Measurements from ENCODE around the gene CAMTA1. TPM values are rescaled to one million over a fixed set of nuclear protein-coding genes. Genes with fewer than 3 reads are reported as not detected.

Gene CAMTA1
- total and polyA plus RNA-seq, 3 experiments from 2014 or later, result 60.2 to 79.0 (median 61.7) TPM

DNA sequence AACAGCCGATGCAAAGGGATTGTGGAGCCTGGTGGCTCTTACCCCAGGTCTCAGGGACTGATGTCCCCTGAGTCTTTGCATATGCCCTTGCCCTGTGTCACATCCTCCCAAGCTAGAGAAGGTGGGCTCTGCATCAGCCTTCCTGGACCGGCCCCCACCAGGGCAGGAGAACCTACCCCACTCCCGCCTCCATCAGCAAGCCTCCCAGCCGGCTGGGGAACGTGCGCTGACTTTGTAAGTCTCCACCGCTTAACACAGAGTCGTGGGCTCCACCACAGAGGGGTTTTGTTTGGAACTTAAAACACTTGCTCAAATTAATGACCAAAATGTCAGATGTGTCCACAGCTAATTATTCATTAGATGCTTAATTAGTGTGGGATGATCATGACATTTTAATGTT, 730.6 kb downstream of the CAMTA1 start:
- Mint-ChIP-seq H3K4me1 (no peaks in the 10 kb centered on the region), H3K4me3 (peak overlapping the region in 1 of 7 donors; percentile 59), H3K9me3 (no peaks in the 10 kb centered on the region), H3K36me3 (no peaks in the 10 kb centered on the region), H3K27me3 (peaks cover 12 to 26% of the 10 kb centered on the region in 2 donors), H3K27ac (peak overlapping the region in 1 of 8 donors; percentile 38)
- H3K27me3 ChIP-seq (ENCODE audit: insufficient read depth, low read length, poor library complexity, severe bottlenecking), result no peaks in the 10 kb centered on the region
- ChIA-PET POLR2A (no interaction called here), CTCF (interaction anchor here (1.1 kb wide), 1 partner anchor 12 kb away, joined by 3 read pairs; no protein-coding TSS in a partner anchor)
- no peaks in the 10 kb centered on the region for H3K4me1 ChIP-seq (ENCODE audit: insufficient read depth, low read length)
- H3K4me3 ChIP-seq (ENCODE audit: low read length), result no peak overlapping the region
- H3K9me3 ChIP-seq (ENCODE audit: low read length), result no peaks in the 10 kb centered on the region
- no peaks in the 10 kb centered on the region for H3K36me3 ChIP-seq (ENCODE audit: insufficient read depth, low read length)
- H3K27ac ChIP-seq (ENCODE audit: low read depth, low read length), result no peak overlapping the region
- DNase-seq, result no peak

DNA sequence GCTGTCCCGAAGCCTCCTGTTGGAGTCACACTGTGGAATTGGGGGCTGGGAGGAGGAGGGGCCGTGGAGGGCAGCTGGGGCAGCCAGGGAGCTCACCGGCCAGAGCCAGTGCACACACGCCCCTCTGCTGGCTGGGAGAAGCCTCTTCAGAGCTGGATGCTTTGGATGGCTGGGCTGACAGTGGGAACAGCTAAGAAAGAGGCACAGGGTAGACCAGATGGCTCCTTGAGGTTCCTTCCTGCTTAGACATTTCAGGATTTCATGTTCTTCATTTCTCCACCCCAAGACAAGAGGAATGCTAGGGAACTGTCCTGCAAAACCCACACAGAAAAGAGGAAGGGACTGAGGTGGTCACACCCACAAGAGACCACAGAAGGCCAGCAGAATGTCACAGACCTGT, 731.1 kb downstream of the CAMTA1 start:
- Histone ChIP-seq H3K4me1 (ENCODE audit: insufficient read depth, low read length) (no peaks in the 10 kb centered on the region), H3K36me3 (ENCODE audit: insufficient read depth, low read length) (no peaks in the 10 kb centered on the region), H3K27me3 (ENCODE audit: insufficient read depth, low read length, poor library complexity, severe bottlenecking) (no peaks in the 10 kb centered on the region), H3K27ac (ENCODE audit: low read depth, low read length) (no peak overlapping the region), H3K9me3 (ENCODE audit: low read length) (no peaks in the 10 kb centered on the region), H3K4me3 (ENCODE audit: low read length) (no peak overlapping the region)
- Mint-ChIP-seq H3K9me3 (no peaks in the 10 kb centered on the region), H3K27ac (peak overlapping the region in 1 of 8 donors; percentile 38), H3K36me3 (no peaks in the 10 kb centered on the region), H3K27me3 (peaks cover 12 to 25% of the 10 kb centered on the region in 2 donors), H3K4me1 (no peaks in the 10 kb centered on the region), H3K4me3 (no peak overlapping the region)
- DNase-seq, result no peak
- CTCF ChIA-PET, result interaction anchor here (1.1 kb wide), 1 partner anchor 11 kb away, joined by 3 read pairs; no protein-coding TSS in a partner anchor
- POLR2A ChIA-PET, result no interaction called here

DNA sequence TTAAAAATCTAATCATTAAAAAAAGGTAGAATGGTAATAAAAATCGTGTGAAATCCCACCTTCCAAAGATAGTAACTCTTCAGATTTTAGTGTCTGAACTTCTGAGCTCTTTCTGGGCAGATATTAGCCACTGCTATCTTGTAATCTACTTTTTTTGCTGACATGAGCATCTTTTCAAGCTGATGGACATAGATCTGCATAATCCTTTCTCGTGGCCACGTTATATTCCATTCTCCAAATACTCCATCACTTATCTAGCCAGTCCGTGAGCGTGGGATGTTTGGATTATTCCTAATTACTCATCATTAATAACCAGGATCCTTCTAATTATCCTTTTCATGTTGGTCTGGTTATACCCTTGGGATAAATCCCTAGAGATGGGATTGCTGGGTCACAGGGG, 731.7 kb downstream of the CAMTA1 start:
- no peaks in the 10 kb centered on the region for H3K9me3 Mint-ChIP-seq

DNA sequence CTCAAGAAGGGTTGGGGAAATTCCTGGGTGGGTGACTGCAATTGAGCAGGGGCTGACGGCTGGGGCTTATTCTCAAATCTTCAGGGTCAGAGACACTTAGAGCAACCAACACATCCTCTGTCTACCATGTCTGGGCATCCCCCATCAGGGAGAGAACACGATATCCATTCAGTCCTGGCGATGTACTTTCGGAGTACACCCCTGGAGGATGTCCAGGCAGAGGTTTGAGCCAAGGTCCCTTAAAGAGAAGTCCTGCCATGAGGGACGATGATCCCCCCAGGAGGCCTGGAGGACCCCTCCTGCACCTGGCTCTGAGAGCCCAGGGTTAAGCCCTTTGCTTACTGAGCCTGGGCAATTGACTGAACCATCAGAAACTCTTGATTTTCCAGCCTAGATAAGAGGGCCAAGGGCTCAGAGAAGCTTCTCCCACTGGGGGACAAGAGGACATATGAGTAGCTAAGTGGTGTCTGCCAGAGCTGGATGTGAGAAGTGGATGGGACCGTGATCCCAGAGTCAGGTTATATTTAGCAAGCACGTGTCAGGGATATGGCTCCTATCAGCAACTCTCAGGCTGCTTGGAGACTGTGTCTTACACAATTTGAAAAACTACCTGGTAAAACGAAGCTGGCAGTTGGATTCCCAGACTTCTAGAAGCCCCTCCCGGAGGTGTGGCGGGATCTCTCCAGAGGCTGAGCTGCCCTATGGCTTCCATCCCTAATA, 732.5 kb downstream of the CAMTA1 start:
- Histone ChIP-seq H3K9me3 (ENCODE audit: low read length) (no peaks in the 10 kb centered on the region), H3K27me3 (ENCODE audit: insufficient read depth, low read length, poor library complexity, severe bottlenecking) (no peaks in the 10 kb centered on the region), H3K36me3 (ENCODE audit: insufficient read depth, low read length) (no peaks in the 10 kb centered on the region), H3K4me3 (ENCODE audit: low read length) (no peak overlapping the region), H3K4me1 (ENCODE audit: insufficient read depth, low read length) (no peaks in the 10 kb centered on the region), H3K27ac (ENCODE audit: low read depth, low read length) (no peak overlapping the region)
- Mint-ChIP-seq H3K4me1 (no peaks in the 10 kb centered on the region), H3K9me3 (no peaks in the 10 kb centered on the region), H3K27me3 (peaks cover 10 to 16% of the 10 kb centered on the region in 2 donors), H3K27ac (peak overlapping the region in 2 of 8 donors; percentile 33 to 43), H3K4me3 (no peak overlapping the region), H3K36me3 (no peaks in the 10 kb centered on the region)
- ChIA-PET CTCF (no interaction called here), POLR2A (no interaction called here)
- DNase-seq, result peak in 1 of 5 donors; percentile 25

More for the DNA sequence above, 731.7 kb downstream of the CAMTA1 start:
- H3K27me3 Mint-ChIP-seq, result peaks cover 12 to 24% of the 10 kb centered on the region in 2 donors
- no peaks in the 10 kb centered on the region for H3K36me3 ChIP-seq (ENCODE audit: insufficient read depth, low read length)
- no peak overlapping the region for H3K4me3 Mint-ChIP-seq
- H3K27ac ChIP-seq (ENCODE audit: low read depth, low read length), result no peak overlapping the region
- H3K4me1 Mint-ChIP-seq, result no peaks in the 10 kb centered on the region
- no peak overlapping the region for H3K27ac Mint-ChIP-seq
- POLR2A ChIA-PET, result no interaction called here
- H3K36me3 Mint-ChIP-seq, result no peaks in the 10 kb centered on the region
- no peaks in the 10 kb centered on the region for H3K27me3 ChIP-seq (ENCODE audit: insufficient read depth, low read length, poor library complexity, severe bottlenecking)
- no peaks in the 10 kb centered on the region for H3K4me1 ChIP-seq (ENCODE audit: insufficient read depth, low read length)
- no peaks in the 10 kb centered on the region for H3K9me3 ChIP-seq (ENCODE audit: low read length)
- CTCF ChIA-PET, result no interaction called here
- H3K4me3 ChIP-seq (ENCODE audit: low read length), result no peak overlapping the region
- DNase-seq, result no peak

DNA sequence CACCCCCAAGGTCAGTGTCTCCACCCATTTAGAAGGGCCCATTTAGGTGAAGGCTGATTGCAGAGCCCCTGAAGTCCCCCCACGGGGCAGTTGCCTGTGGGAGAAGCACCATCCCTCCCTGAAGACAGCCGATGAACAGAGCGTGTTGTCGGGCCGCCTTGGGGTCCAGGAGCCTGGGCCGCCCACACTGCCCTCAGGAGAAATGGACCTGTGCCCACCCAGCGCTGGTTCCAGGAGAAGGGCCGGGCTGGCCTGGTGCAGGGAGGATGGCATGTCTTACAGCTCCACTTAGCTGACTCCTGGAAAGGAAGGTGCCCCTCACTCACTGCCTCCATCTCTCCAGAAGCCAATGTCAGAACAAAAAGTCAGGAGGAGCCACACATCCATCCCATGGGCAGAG, 733.2 kb downstream of the CAMTA1 start:
- H3K36me3 ChIP-seq (ENCODE audit: insufficient read depth, low read length), result no peaks in the 10 kb centered on the region
- H3K27ac ChIP-seq (ENCODE audit: low read depth, low read length), result no peak overlapping the region
- Mint-ChIP-seq H3K36me3 (no peaks in the 10 kb centered on the region), H3K9me3 (no peaks in the 10 kb centered on the region), H3K27me3 (peaks cover 13 to 16% of the 10 kb centered on the region in 2 donors), H3K4me1 (no peaks in the 10 kb centered on the region), H3K4me3 (no peak overlapping the region), H3K27ac (no peak overlapping the region)
- no peaks in the 10 kb centered on the region for H3K9me3 ChIP-seq (ENCODE audit: low read length)
- POLR2A ChIA-PET, result no interaction called here
- no peaks in the 10 kb centered on the region for H3K4me1 ChIP-seq (ENCODE audit: insufficient read depth, low read length)
- CTCF ChIA-PET, result no interaction called here
- DNase-seq, result peak in 1 of 5 donors; percentile 39
- H3K27me3 ChIP-seq (ENCODE audit: insufficient read depth, low read length, poor library complexity, severe bottlenecking), result no peaks in the 10 kb centered on the region
- H3K4me3 ChIP-seq (ENCODE audit: low read length), result no peak overlapping the region

DNA sequence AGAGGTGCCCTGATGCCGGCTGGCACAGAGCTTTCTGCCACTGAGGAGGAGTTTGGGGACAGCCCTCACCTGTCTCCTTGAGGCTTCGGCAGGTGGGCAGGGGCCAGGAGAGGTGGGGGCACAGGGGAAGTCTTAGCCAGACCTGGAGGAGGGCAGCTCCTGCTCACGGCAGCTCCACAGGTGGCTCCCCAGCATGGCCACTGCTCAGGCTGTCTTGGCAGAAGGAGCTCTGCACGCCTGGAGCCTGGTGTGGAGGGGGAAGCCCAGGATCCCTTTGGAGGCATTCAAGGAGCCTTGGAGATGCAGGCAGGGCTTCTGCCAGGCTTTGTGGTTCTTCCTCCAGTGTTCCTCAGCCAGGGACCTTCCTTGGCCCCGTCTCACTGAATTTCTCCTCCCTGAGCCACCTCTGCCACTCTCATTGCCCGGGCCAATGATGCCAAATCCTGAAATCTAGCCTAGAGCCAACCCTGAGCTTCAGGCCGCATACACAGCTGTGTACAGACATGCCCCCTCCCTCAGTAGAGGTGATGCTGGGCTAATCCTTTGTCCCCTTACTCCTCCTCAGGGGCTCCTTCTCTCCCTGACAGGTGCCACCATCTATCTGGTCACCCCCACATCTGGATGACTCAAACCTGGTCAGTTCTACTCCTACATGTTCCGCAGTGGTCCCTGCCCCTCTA, 734.1 kb downstream of the CAMTA1 start:
- Mint-ChIP-seq H3K9me3 (no peaks in the 10 kb centered on the region), H3K27ac (peak overlapping the region in 1 of 8 donors; percentile 50), H3K36me3 (no peaks in the 10 kb centered on the region), H3K4me3 (no peak overlapping the region), H3K4me1 (no peaks in the 10 kb centered on the region), H3K27me3 (peaks cover 13 to 15% of the 10 kb centered on the region in 2 donors)
- Histone ChIP-seq H3K4me1 (ENCODE audit: insufficient read depth, low read length) (no peaks in the 10 kb centered on the region), H3K36me3 (ENCODE audit: insufficient read depth, low read length) (no peaks in the 10 kb centered on the region), H3K27ac (ENCODE audit: low read depth, low read length) (no peak overlapping the region), H3K4me3 (ENCODE audit: low read length) (no peak overlapping the region), H3K27me3 (ENCODE audit: insufficient read depth, low read length, poor library complexity, severe bottlenecking) (no peaks in the 10 kb centered on the region), H3K9me3 (ENCODE audit: low read length) (no peaks in the 10 kb centered on the region)
- POLR2A ChIA-PET, result no interaction called here
- DNase-seq, result peak in 1 of 5 donors; percentile 14
- CTCF ChIA-PET, result no interaction called here

DNA sequence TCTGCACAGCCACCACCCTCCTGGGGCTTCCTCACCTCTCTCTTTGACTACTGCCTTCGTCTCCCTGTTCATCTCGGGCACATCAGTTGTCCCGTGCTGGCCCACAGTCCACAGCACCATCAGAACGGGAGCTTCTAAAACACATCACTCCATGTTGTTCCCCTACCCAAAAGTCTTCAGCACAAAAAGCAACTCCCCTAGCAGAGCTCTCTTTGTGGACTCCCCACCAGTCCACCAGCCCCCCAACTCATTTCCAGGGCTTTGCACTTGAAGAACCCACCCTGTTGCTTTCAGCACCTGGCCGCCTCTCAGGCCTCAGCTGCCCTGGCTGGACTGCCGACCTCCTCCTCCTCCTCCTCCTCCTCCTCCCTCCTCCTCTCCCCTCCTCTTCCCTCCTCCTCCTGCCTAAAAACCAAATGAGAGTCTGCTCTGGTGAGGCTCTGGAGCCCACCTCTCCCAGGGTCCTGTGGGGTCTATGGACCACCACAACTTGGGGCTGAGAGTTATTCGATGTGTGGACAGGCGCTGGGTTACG, 734.7 kb downstream of the CAMTA1 start:
- ChIA-PET CTCF (no interaction called here), POLR2A (no interaction called here)
- Histone ChIP-seq H3K27me3 (ENCODE audit: insufficient read depth, low read length, poor library complexity, severe bottlenecking) (no peaks in the 10 kb centered on the region), H3K4me1 (ENCODE audit: insufficient read depth, low read length) (no peaks in the 10 kb centered on the region), H3K27ac (ENCODE audit: low read depth, low read length) (no peak overlapping the region), H3K4me3 (ENCODE audit: low read length) (no peak overlapping the region), H3K36me3 (ENCODE audit: insufficient read depth, low read length) (no peaks in the 10 kb centered on the region), H3K9me3 (ENCODE audit: low read length) (no peaks in the 10 kb centered on the region)
- Mint-ChIP-seq H3K4me3 (no peak overlapping the region), H3K27ac (peak overlapping the region in 2 of 8 donors; percentile 50 to 93), H3K9me3 (no peaks in the 10 kb centered on the region), H3K4me1 (no peaks in the 10 kb centered on the region), H3K36me3 (no peaks in the 10 kb centered on the region), H3K27me3 (peaks cover 16 to 19% of the 10 kb centered on the region in 2 donors)
- DNase-seq, result peak in 1 of 5 donors; percentile 26

DNA sequence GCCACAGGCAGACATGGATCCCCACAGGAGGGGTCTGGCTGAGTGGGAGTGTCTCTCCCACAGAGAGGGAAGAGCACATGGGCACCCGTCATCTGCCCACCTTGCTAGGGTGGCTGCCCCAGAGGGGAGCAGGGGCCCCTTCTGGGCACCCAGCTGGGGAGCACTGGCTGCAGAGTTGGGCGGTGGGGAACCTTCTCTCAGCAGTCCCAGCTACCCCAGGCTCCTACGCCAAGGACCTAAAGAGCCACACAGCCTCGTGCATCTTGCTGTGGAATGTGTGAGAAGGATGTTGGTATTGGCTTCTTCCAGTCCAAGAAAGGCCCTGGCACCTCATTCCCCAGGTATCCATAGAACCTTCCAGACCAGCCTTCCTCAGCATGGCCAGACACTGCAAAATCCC, 735.2 kb downstream of the CAMTA1 start:
- H3K4me3 Mint-ChIP-seq, result no peak overlapping the region
- no peaks in the 10 kb centered on the region for H3K36me3 Mint-ChIP-seq
- DNase-seq, result peak in 1 of 5 donors; percentile 8
- no peak overlapping the region for H3K4me3 ChIP-seq (ENCODE audit: low read length)
- no peaks in the 10 kb centered on the region for H3K4me1 Mint-ChIP-seq
- H3K27ac Mint-ChIP-seq, result peak overlapping the region in 2 of 8 donors; percentile 27 to 79
- H3K4me1 ChIP-seq (ENCODE audit: insufficient read depth, low read length), result no peaks in the 10 kb centered on the region
- no peak overlapping the region for H3K27ac ChIP-seq (ENCODE audit: low read depth, low read length)
- no peaks in the 10 kb centered on the region for H3K9me3 ChIP-seq (ENCODE audit: low read length)
- H3K36me3 ChIP-seq (ENCODE audit: insufficient read depth, low read length), result no peaks in the 10 kb centered on the region
- no peaks in the 10 kb centered on the region for H3K9me3 Mint-ChIP-seq
- ChIA-PET POLR2A (no interaction called here), CTCF (no interaction called here)
- no peaks in the 10 kb centered on the region for H3K27me3 ChIP-seq (ENCODE audit: insufficient read depth, low read length, poor library complexity, severe bottlenecking)
- H3K27me3 Mint-ChIP-seq, result peaks cover 16 to 22% of the 10 kb centered on the region in 2 donors

Data from CD8-positive, alpha-beta memory T cell (primary cell).